GM19240 (cell line): ENCODE measurements around the gene FGF19.

Experiments
- DNase-seq: peaks from one replicate; pipeline ENCODE4 v3.0.0; 2011; ENCODE audit warnings: low spot score; ENCODE audit not compliant: insufficient read length

FGF19 gene, protein sequence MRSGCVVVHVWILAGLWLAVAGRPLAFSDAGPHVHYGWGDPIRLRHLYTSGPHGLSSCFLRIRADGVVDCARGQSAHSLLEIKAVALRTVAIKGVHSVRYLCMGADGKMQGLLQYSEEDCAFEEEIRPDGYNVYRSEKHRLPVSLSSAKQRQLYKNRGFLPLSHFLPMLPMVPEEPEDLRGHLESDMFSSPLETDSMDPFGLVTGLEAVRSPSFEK

DNA sequence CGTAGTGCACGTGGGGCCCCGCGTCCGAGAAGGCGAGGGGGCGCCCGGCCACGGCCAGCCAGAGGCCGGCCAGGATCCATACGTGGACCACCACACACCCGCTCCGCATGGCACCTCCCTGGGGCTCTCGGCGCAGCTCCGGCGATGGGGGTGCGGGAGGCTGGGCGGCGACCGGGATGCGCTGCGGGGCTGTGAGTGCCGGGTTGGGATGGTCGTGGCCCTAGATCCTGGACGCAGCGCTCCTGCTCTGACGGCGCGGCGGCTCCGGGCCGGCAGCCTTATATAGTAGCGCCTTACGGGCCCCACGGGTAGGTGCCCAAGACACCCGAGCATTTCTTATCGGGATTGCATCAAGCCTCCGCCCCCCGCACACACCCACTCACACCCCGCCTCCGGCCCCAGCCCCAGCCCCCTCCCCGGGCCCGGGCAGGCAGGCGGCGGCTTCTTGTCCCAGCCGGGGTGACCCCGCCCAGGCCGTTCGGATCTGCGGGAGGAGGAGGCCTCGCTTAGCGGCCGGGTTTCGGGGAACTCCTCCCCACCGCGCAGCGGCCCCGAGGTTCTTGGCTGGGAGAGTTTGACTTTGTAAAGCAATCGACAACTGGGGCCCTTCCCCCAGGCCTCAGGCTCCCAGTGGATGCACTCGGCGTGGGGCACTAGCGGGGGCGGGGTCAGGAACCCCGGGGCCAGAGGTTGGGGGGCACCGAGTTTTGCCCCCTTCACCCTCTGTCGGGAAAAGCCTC is at the start of gene FGF19:
Gene FGF19 (minus strand): TSS at position 255 of the 740 bp plus-strand sequence. CDS start 146 bp downstream, at position 109.
- no peak for DNase-seq

DNA sequence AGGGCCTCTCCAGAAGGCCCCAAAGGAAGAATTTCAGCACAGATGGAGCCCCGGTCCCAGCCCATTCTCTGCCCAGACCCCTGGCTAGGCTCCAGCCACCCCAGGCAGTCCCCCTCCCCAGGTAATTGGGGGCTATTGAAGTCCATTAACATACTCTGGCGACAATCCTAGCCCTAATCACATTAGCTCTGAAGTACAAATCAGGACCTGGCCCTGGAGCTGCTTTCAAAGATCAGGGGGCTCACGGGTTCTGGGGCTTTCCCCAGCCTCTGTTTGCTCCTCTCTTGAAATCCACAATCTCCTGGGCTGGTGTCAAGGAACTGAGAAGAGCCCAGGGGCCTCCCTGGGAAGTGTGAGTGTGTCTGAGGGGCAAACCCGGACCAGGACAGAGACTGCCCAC is 49.1 kb upstream of the FGF19 start:
- DNase-seq: no peak

DNA sequence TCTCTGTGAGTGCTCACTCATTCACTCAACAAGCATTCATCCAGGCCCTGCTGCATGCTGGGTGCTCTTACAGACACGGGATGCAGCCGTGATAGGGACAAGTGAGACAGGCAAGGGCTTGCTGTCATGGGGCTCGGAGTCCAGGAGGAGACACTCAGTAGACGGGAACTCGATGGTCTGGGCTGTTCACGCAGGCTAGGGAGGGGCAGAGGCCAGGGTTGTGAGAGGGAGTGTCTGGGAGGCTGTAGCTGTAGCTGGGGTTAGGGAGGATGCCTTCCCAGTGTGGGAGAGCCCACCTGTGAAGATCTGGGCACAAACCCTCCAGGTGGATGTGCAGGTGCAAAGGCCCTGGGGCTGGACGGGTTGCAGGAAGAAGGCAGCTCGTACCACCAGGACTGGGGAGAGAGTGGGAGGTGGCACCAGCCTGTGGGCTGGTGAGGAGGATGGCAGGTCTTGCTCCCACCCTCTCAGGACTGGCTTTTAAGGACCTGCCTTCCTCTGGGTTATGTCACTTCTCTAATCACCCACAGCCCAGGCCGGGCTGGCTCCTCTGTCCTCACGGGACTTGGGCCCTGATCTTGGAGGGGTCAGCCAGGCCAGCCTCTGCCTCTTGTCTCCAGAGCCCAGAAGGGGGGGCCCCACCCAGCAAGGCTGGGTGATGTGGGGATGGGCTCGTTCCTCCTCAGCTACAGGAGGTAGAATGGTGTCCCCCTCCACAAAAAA is 47.2 kb upstream of the FGF19 start:
- DNase-seq: no peak

DNA sequence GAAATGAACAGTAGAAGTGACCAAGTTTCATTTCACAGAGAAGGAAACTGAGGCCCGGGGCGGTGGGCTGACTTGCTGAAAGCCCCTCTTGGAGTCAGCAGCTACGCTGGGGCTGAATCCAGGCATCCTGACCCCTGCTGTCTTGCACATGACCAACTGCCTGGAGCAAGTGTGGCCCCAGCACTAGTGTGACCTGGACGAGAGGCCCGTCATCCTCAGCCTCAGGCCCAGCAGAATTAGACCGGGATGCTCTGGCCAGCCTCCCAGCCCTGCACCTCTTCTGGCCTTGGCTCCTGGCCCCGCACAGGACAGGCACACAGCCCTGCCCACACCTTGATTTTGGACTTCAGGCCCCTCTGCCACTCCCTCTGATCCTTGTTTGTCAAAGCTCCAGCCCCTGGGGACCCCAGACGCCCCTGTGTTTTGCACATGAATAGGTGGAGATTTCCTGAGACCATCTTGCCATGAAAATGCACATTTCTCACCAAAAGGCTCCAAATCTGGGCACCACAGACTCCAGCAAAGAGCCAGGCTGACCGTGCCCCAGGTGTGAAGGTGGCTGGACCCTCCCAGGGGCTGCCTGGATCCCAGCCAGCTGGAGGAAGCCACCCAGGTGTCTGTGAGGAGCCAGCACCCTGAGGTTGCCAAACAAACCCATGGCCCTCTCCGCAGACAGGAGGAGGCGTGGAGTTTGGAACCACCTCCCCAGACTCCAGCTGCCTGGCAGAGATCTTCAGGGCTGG is 46.5 kb upstream of the FGF19 start:
- no peak for DNase-seq

DNA sequence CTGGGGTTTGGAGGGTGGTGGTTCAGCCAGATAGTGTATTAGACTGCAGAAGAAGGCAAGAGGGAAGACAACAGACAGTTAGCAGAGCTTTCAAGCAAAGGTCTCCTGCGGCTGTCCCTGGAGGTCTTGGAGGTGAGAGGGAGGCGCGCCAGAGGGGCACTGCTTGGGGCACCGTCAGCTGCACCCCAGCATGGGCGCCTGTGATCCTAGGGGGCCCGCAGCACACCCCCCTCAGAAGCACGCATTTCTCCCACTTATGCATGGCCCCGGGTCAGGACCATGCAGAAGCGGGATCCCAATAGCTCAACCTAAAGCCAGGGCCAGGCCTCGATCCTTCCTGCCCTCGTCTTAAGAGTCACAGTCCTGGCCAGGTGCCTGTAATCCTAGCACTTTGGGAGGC is 44.8 kb upstream of the FGF19 start:
- no peak for DNase-seq

DNA sequence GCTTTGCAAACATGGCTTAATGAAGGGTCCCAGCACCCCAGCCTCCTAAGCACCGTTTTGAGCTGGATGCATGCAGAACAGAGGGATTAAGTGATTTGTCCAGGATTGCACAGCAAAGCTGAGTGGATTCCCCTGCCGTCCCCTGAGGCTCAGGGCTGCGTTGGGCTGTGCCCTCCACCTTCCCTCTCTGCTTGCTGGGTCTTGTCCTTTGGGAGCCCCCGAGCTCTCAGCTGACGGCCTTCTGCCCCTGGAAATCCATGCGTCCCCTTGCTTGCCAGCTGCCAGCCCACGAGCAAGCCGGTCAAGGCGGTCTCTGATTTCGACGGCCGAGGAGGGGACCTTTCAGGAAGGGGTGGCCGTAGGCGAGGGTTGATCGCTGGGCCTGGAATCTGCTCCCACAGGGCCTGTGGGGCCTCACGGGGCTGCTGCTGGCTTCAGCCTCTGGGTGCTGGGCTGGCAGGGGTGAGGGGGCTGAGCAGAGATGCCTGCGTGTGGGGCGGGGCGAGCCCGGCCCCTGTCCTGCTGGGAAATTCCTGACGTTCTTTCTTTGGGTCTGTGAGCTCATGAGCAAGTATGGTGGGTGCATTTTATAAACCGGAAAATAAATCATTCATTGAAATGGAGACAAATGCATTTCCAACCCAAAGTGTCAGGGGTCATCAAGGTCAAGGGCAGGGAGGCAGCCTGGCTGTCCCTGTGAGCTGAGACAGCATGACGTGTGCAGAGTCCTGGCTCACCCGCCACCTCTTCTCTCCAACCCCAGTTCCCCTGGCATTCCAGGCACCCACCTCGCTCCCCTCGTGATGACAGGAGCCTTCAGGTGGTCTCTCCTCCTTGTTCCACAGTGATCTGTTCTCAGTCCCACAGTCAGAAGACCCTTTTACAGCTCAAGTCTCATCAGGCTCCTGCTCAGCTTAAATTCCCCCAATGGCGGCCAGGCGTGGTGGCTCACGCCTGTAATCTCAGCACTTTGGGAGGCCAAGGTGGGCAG is 43.2 kb upstream of the FGF19 start:
- DNase-seq: no peak

DNA sequence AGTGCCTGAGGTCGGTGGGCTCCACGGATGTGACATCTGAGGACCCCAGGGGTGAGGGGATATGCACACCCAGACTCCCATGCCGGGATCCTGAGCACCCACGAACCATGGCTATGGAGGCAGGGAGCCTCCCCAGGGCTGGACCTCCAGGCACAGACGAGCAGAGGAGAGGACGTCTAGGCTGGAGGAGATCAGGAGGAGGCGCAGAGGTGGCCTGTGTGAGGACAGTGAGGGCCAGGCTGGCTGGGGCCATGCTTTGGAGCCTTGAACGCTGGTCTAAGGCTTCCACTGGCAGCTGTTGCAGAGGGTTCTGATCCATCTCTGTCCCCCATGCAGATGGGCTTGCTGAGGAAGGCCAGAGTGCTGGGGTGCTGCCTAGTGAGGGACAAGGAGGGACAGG is 42.3 kb upstream of the FGF19 start:
- DNase-seq: no peak

DNA sequence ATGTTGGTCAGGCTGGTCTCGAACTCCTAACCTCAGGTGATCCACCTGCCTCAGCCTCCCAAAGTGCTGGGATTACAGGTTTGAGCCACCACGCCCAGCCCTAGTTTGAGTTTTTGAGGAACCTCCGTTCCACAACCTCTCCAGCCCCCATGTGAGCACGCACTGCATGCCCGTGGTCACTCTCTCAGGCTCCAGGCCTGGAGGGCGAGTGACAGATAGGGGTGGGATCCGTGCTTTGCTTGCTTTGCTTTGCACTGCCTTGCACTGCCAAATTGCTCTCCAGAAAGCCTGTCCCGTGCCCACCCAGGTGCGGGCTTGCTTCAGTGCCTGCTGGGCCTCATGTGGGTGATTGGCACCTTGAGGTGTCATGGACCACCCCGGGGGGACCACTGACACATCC is 41.4 kb upstream of the FGF19 start:
- no peak for DNase-seq

DNA sequence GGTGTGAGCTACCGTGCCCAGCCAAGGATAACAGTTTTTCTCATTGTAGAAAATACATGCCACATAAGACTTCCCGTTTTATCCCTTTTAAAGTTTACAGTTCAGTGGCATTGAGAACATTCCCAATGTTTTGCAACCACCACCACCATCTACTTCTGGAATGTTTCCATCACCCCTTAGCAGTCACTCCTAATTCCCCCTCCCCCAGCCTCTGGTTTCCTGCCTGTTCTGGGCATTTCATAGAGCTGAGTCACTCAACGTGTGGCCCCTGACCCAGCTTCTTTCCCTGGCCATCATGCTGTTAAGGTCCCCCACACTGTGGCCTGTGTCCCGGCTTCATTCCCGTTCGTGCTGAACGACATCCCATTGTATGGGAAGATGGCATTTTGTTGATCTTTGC is 40.6 kb upstream of the FGF19 start:
- DNase-seq: no peak

DNA sequence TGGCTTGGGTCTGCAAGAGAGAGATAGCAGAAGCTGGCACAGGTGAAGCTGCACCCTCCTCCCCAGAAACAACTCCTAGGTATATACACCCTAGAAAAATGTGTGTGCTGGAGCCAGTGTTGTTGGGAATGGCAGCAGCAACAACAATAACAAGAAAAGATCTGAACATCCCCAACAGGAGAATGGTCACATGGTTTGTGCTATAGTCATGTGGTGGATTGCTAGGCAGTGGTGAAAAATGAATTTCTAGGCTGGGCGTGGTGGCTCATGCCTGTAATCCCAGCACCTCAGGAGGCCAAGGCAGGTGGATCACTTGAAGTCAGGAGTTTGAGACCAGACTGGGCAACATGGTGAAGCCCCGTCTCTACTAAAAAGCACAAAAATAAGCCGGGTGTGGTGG is 31.0 kb upstream of the FGF19 start:
- no peak for DNase-seq

DNA sequence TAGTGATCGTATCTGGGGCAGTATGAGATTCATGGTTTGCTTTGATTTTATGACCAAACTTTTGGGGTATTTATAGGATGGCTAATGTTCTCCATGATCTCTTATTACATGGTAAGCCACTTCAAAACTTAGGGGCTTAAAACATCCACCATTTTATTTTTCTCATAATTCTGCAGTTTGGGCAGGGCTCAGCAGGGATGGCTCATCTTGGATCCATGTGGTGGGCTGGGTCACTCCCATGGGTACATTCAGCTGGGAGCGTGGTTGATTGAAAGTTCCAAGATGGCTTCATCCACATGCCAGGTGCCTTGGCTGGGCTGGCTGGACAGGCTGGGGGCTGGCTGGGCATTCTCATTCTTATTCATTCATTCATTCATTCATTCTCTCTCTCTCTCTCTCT is 30.5 kb upstream of the FGF19 start:
- DNase-seq: no peak

DNA sequence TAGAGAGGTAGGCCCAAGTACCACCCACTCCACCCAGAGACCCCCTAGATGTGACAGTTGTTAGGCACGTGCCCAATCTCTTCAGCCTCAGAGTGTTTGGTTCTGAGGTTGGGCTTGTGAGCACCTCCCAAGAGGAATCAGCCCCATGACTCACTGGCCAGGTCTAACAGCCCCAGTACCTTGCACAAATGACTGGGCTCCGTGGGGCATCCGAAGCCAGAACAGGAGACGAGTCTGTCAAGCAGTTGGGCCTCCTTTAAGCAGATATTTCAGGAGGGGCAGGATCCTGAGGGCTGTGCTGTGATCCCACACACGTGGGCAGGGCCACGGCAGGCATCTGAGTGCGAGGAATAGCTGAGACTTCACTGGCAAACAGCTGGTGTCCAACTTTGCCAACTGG is 29.1 kb upstream of the FGF19 start:
- no peak for DNase-seq

DNA sequence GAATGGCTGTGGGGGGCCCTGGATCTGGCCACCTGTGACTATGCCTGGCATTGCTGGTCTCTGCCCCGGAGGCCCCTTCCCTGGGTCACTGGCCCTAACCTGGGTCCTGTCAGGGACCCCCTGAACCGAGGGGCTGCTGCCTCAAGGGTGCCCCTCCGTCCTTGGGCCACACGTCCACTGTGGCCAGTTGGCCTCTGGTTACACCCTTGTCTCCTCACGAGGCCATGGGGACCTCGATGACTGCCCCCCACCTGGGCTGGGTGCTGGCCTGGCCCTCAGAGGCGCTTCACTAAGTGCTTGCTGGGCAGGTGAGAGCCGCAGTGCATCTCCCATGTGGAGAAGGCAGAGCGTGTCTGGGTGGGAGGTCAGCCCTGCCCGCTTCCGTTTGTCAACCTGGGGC is 27.3 kb upstream of the FGF19 start:
- DNase-seq: no peak

DNA sequence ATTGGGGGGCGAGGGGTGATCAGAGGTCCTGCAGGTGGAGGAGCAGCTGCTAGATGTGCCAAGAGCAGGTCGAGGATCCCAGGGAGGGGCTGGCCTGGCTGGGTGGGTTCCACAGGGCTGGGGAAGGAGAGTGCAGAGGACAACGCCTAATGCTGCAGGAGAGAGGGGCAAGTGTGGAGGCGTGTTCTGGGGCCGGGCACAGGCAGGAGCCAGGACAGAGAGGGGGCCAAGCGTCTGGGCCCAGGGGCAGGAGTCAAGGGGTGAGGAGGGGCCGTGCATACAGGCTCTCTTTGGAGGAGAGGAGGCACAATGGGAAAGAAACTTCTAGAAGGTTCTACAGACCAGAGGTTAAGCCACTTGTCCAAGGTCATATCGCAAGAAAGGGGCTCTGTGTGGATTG is 26.7 kb upstream of the FGF19 start:
- no peak for DNase-seq

DNA sequence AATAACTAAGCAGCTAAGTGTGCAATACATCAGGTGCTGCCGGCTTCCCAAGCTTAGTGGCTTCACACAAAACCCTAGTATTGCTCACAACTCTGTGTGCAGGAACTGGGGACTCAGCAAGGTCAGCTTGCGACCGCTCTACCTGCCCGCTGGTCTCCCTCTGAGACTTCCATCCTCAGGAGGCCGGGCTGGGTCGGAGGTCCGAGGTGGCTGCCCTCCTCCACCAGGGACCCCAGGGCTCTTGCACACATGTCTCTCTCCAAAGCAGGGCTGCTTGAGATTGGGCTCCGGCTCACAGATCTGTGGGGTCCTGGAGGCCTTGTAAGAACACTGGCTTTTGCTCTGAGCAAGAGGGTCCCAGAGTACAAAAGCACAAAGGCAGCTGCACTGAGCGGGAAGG is 25.4 kb upstream of the FGF19 start:
- DNase-seq: no peak

DNA sequence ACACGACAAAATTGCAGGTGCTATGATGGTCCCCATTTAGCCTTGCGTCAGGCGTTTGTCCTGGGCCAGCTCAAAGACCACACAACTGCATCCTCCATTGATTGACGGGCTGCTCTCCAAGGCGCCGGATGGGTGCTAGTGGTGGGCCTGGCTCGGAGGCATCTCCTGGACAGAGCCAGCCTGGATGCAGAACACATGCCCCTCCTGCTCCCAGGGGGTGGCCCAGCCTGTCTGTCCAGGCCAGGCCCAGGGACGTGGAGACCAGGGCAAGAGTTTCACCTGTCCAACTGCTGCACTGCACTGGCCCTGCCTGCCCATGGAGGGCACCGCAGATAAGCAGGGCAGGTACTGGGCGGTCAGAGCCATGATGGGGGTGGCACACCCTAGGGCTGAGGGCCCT is 23.4 kb upstream of the FGF19 start:
- DNase-seq: no peak

DNA sequence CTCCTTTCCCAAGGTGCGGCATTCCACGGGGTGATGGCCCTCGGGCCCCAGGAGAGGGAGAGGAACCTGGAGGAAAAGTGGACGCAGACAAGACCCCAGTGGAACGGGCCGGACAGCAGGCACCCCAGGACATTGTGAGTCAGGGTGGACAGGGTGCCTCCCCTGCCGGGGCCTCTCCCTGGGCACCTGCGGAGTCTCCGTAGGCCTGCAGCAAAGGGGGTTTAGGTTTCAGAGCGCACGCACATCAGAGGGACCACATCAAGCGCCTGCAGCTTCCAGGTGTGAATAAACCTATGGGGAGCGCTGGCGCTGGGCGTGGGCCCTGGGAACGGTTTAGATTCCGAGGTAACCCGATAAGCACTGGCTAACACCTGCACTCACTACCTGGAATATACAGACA is 22.7 kb upstream of the FGF19 start:
- DNase-seq: no peak

DNA sequence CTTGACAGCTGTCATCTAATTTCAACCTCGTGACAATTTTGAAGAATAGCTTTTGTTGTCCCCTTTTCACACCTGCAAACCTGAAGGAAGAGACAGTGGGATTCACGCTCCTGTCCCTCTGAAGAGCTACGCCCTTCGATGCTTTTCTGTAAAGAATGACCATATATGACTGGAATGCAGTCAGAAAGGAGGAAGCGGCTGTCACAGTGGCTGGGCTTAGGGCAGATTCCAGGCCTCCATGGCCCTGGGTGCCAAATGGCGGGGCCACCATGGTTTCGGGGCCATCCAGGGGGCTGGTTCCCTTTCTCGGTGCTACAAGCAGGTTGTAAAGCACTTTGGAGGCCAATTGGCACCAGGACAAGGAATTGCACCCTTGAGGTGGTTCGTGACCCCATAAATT is 22.2 kb upstream of the FGF19 start:
- DNase-seq: no peak

DNA sequence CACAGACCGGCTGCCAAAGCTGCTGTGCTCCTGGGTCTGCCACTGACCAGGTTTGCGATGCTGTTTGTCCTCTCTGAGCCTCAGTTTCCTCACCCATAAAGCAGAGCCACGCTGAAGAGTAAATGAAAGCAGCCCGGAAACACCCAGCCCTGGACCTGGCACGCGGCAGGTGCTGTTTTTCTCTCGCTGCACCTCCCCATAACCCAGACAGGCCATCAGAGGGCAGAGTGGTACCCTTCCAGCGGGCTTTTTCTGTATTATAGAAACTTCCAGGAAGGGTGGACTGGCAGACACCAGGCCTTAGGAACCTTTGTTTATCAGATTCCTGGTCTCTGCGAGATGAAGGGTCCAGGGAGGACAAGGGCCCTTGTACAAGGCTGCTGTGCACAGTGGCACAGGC is 17.9 kb upstream of the FGF19 start:
- DNase-seq: no peak

DNA sequence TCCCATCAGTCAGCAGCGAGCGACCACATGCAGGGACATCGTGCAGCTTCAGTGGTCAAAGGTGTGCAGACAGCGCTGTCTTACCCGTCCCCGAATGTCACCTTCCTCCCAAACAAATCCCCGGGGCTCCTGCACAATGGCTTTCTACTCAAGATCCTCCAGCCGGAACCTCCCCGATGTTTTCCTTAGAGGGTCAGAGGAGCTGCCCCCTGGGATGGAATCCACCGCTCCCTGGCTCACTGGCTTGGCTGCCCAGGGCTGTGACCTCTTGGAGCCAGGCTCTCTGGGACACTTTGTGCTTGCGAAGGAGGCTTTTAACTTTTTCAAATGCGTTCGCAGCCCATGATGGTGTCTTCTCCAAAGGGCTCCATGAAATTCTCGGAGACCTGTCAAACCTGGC is 17.3 kb upstream of the FGF19 start:
- no peak for DNase-seq

DNA sequence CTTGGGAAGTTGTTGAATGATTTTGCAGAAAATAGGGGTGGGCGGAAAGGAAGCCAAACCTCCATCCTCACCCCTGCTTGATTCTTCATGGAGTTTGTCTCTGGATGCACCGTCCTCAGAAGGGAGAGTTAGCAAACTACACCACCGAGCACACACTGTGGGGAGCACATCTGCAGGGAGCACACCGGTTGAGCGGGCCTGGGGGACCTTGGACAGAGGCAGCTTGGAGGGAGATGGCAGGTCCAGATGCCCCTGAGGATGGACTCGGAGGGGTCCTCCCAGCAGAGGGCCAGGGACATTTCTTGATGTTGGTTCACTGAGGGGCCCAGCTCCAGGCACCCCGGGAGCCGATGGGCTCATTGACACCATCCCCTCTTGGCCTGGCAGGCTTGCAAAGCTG is 15.1 kb upstream of the FGF19 start:
- no peak for DNase-seq
